ENCODE measurements around the gene SUN2.

DNA sequence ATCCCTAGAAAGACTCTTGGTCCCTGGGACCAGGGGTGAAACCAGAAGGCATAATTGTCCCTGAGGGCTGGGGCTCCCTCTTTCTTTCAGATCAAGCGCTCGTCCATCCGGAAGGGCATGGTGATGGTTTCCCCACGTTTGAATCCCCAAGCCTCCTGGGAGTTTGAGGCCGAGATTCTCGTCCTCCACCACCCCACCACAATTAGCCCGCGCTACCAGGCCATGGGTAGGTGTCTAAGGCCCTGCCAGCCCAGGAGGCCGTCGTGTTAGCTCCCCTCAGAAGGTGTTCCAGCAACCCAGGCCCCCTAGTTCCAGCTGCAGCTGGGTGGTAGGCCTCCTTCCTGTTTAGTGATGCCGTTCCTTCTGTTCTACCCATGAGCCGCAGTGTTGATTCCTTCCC lies 28.7 kb downstream of the SUN2 start:
- TF ChIP-seq, protein P1, sequence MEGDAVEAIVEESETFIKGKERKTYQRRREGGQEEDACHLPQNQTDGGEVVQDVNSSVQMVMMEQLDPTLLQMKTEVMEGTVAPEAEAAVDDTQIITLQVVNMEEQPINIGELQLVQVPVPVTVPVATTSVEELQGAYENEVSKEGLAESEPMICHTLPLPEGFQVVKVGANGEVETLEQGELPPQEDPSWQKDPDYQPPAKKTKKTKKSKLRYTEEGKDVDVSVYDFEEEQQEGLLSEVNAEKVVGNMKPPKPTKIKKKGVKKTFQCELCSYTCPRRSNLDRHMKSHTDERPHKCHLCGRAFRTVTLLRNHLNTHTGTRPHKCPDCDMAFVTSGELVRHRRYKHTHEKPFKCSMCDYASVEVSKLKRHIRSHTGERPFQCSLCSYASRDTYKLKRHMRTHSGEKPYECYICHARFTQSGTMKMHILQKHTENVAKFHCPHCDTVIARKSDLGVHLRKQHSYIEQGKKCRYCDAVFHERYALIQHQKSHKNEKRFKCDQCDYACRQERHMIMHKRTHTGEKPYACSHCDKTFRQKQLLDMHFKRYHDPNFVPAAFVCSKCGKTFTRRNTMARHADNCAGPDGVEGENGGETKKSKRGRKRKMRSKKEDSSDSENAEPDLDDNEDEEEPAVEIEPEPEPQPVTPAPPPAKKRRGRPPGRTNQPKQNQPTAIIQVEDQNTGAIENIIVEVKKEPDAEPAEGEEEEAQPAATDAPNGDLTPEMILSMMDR (IDR thresholded peaks at IDR 0.05) = no peak
- TF ChIP-seq POLR2A (IDR thresholded peaks at IDR 0.05) = no peak

Measured in esophagus squamous epithelium (tissue), 4 donors.